Ishikawa (cell line): Measurements from ENCODE around the gene SF3B6.

Experiments
- CEBPB ChIP-seq: IDR thresholded peaks from 2 replicates; pipeline ENCODE4 v1.6.1; 2012
- CREB1 ChIP-seq: IDR thresholded peaks from 2 replicates; pipeline ENCODE4 v1.6.1; 2012; ENCODE audit warnings: low read depth
- EP300 ChIP-seq: IDR thresholded peaks from 2 replicates; pipeline ENCODE4 v1.6.1; 2012; ENCODE audit warnings: borderline replicate concordance
- NFIC ChIP-seq: IDR thresholded peaks from 2 replicates; pipeline ENCODE4 v1.6.1; 2012
- RAD21 ChIP-seq: IDR thresholded peaks from 2 replicates; pipeline ENCODE4 v1.6.1; 2012; ENCODE audit warnings: low read depth
- TAF1 ChIP-seq: IDR thresholded peaks from 2 replicates; pipeline ENCODE4 v1.6.1; 2012; ENCODE audit warnings: low read depth, mild to moderate bottlenecking
- USF1 ChIP-seq: IDR thresholded peaks from 2 replicates; pipeline ENCODE4 v1.6.1; 2012
- YY1 ChIP-seq: IDR thresholded peaks from 2 replicates; pipeline ENCODE4 v1.6.1; 2012; ENCODE audit warnings: low read depth
- ZBTB7A ChIP-seq: IDR thresholded peaks from 2 replicates; pipeline ENCODE4 v1.6.1; 2012; ENCODE audit warnings: low read depth
- TF ChIP-seq, protein P1 (sequence below): IDR thresholded peaks from 2 replicates; pipeline ENCODE4 v1.6.1; 2012

DNA sequence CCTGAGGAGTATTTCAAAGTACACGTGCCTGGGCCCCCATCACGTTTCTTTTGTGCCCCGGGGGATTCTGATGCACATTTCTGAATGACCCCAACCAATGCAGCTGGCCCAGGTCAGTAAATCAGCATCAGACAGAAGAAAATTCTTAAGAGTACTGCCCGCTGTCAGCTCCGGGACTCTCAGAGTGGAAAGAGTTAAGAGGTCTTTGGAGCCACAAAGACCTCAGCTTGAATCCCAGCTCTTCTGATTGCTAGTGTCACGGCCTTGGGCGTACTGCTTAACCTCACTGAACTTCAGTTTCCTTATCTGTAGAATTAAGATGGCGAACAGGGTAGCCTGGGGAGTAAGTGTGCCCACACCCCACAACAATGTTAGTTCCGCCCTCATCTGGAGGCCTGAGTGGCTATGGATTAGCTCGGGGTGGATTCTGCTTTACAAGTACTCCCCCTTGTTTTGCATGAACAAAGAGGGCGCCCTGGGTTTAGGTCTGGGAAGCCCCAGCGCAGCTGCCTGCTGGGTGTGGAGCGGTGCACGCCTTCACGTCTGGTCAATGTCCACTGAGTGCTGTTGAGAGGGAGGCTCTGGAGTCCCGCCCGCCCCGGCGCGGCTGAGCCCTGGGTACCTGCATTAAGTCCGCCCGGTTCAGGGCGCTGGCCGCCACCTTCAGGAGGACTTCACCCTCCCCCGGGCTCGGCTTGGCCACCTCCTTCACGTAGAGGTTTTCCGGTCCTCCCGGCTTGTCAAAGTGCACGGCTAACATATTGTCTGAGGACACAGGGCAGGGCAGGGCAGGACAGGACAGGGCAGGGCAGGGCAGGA lies 7.7 kb upstream of the SF3B6 start:
- TF ChIP-seq NFIC (no peak), EP300 (no peak), CEBPB (no peak), RAD21 (no peak), USF1 (no peak), YY1 (peak; percentile 78), TAF1 (no peak), CREB1 (no peak), ZBTB7A (no peak)
- TF ChIP-seq, protein P1, sequence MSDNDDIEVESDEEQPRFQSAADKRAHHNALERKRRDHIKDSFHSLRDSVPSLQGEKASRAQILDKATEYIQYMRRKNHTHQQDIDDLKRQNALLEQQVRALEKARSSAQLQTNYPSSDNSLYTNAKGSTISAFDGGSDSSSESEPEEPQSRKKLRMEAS: no peak
